ENCODE results near the gene CHRNA9. TPM values are rescaled to one million over a fixed set of nuclear protein-coding genes. Genes with fewer than 3 reads are reported as not detected.

The CHRNA9 gene
- total and polyA plus RNA-seq, 2 of the 4 experiments (the other 2 are of a cell fraction): not detected

GRCh38 chr4:40328383-40328782, 6.8 kb upstream of the CHRNA9 start:
- Histone ChIP-seq H3K27me3 (ENCODE audit: control insufficient read depth, insufficient read depth, low read length) (peaks cover 4% of the 10 kb centered on the region; the same call in 1 of the 2 replicates), H2AK9ac (replicated peaks; ENCODE audit: low read depth, low read length, poor library complexity) (no peak overlapping the region), H3K18ac (ENCODE audit: low read depth, low read length) (no peak overlapping the region), H2BK5ac (ENCODE audit: low read depth, low read length, poor library complexity, severe bottlenecking) (no peak overlapping the region), H2BK20ac (ENCODE audit: low read depth, low read length) (no peak overlapping the region), H3K56ac (ENCODE audit: extremely low read depth, insufficient read depth, low read length) (no peak overlapping the region), H4K91ac (ENCODE audit: insufficient read depth, low read depth, low read length) (no peak overlapping the region), H4K8ac (ENCODE audit: low read depth in 2 of 2, low read length in 2 of 2) (no peak overlapping the region), H3K4me1 (ENCODE audit: control insufficient read depth, insufficient read depth, low read length) (no peaks in the 10 kb centered on the region), H3K9me3 (ENCODE audit: control insufficient read depth, insufficient read depth, low read length) (no peaks in the 10 kb centered on the region), H4K20me1 (ENCODE audit: insufficient read depth, low read length) (no peaks in the 10 kb centered on the region), H3K4me2 (ENCODE audit: low read depth, low read length) (no peak overlapping the region), H3K4me3 (ENCODE audit: insufficient read depth, low read depth, low read length) (no peak overlapping the region), H3K79me1 (ENCODE audit: low read depth in 1 of 2, low read length in 2 of 2) (no peaks in the 10 kb centered on the region), H2AK5ac (ENCODE audit: low read depth, low read length) (no peak overlapping the region), H3K9ac (ENCODE audit: low read depth, low read length) (no peak overlapping the region), H3K4ac (ENCODE audit: low read depth, low read length) (no peak overlapping the region), H4K5ac (ENCODE audit: low read depth, low read length) (no peak overlapping the region), H2AFZ (replicated peaks; ENCODE audit: low read length, poor library complexity) (no peak overlapping the region), H2BK15ac (ENCODE audit: low read depth, low read length) (no peak overlapping the region), H3K9me1 (ENCODE audit: insufficient read depth, low read length) (peaks cover under 1% of the 10 kb centered on the region; the same call in 1 of the 2 replicates), H3K23ac (ENCODE audit: low read depth, low read length) (no peak overlapping the region), H3K27ac (ENCODE audit: insufficient read depth, low read length) (no peak overlapping the region), H3K36me3 (ENCODE audit: control insufficient read depth, insufficient read depth, low read length) (no peaks in the 10 kb centered on the region), H3K14ac (replicated peaks; ENCODE audit: low read depth, low read length) (no peak overlapping the region), H2BK120ac (ENCODE audit: low read depth, low read length) (no peak overlapping the region)
- intact Hi-C loops (cut with micrococcal nuclease) (loop anchor here (5.0 kb wide), 1 partner anchor 389 kb away; no protein-coding TSS in a partner anchor), dilution Hi-C loops (cut with HindIII; ENCODE audit: low sequenced_read_pairs, unreplicated experiment) (no loop called here), in situ Hi-C loops (cut with MboI; ENCODE audit: low sequenced_read_pairs) (no loop called here)
- no CpG with 5 or more reads among the region's 1 CpG for WGBS, 2 experiments (ENCODE audit: extremely low coverage in 2 of 2, insufficient read length in 1 of 2)
- DNase-seq: no peak
- ATAC-seq (ENCODE audit: low read depth): no peak
- TF ChIP-seq MAZ (IDR thresholded peaks at IDR 0.05; ENCODE audit: borderline replicate concordance, low read depth, low read length) (no peak), USF2 (IDR thresholded peaks at IDR 0.05; ENCODE audit: low read depth, low read length) (no peak), RFX5 (IDR thresholded peaks at IDR 0.05; ENCODE audit: low read depth, low read length) (no peak), MXI1 (IDR thresholded peaks at IDR 0.05; ENCODE audit: borderline replicate concordance, low read depth, low read length) (no peak), CHD1 (IDR thresholded peaks at IDR 0.05; ENCODE audit: low read depth, low read length) (no peak), CEBPB (IDR thresholded peaks at IDR 0.05; ENCODE audit: low read depth, low read length) (no peak), CTCF (conservative IDR thresholded peaks at IDR 0.05; ENCODE audit: low read depth, low read length) (no peak), RCOR1 (IDR thresholded peaks at IDR 0.05; ENCODE audit: insufficient replicate concordance, low read length) (no peak), BHLHE40 (IDR thresholded peaks at IDR 0.05; ENCODE audit: low read depth, low read length) (no peak), ELK1 (IDR thresholded peaks at IDR 0.05; ENCODE audit: borderline replicate concordance, low read depth, low read length) (no peak), SMC3 (IDR thresholded peaks at IDR 0.05; ENCODE audit: low read depth, low read length) (no peak), RAD21 (IDR thresholded peaks at IDR 0.05; ENCODE audit: low read length) (no peak), NFE2L2 (IDR thresholded peaks at IDR 0.05; ENCODE audit: low read depth, low read length) (no peak), FOS (IDR thresholded peaks at IDR 0.05; ENCODE audit: low read depth, low read length) (no peak), MAFK (IDR thresholded peaks at IDR 0.05; ENCODE audit: low read depth, low read length) (no peak), POLR2A (IDR thresholded peaks at IDR 0.05; ENCODE audit: low read depth, low read length) (no peak)
- ChIA-PET CTCF (no interaction called here), POLR2A (ENCODE audit: unreplicated experiment) (no interaction called here)
- no TSS peak for BruUV-seq (replicated peaks)

Measured in IMR-90 (cell line).